HEK293 (cell line): ENCODE data around the gene ETV1.

Experiments
- ZBTB11 ChIP-seq: fragments of 450-650 bp; formaldehyde crosslinking; conservative IDR thresholded peaks from 2 replicates; pipeline ENCODE4 v1.5.1; 2016; ENCODE audit warnings: low read depth, missing biosample characterization, missing genetic modification characterization
- ZFP3 ChIP-seq: fragments of 450-650 bp; formaldehyde crosslinking; IDR thresholded peaks from 2 replicates; pipeline ENCODE4 v1.5.1; 2016; ENCODE audit warnings: low read depth, missing biosample characterization, missing genetic modification characterization
- ZNF132 ChIP-seq: fragments of 450-650 bp; formaldehyde crosslinking; IDR thresholded peaks from 2 replicates; pipeline ENCODE4 v1.5.1; 2017; ENCODE audit warnings: missing biosample characterization, missing genetic modification characterization, borderline replicate concordance
- ZNF274 ChIP-seq, 2 experiments: fragments of 200-500 bp in 1 of 2; fragments of 450-650 bp in 1 of 2; sonication (Bioruptor generic) in 1 of 2; formaldehyde crosslinking in 1 of 2; IDR thresholded peaks; 2 replicates each; pipeline versions ENCODE4 v1.5.1 to v1.6.1; 2014 to 2016; ENCODE audit warnings: borderline replicate concordance in 1 of 2, inconsistent platforms in 1 of 2, low read length in 1 of 2, missing biosample characterization in 1 of 2, missing genetic modification characterization in 1 of 2
- ZNF311 ChIP-seq: fragments of 450-650 bp; formaldehyde crosslinking; IDR thresholded peaks from 2 replicates; pipeline ENCODE4 v1.5.1; 2017; ENCODE audit warnings: missing biosample characterization, missing genetic modification characterization, borderline replicate concordance
- ZNF560 ChIP-seq: fragments of 450-650 bp; formaldehyde crosslinking; IDR thresholded peaks from 2 replicates; pipeline ENCODE4 v1.5.1; 2017; ENCODE audit warnings: missing biosample characterization, missing genetic modification characterization, borderline replicate concordance
- ZNF600 ChIP-seq: fragments of 450-650 bp; formaldehyde crosslinking; IDR thresholded peaks from 2 replicates; pipeline ENCODE4 v1.5.1; 2016; ENCODE audit warnings: missing biosample characterization, missing genetic modification characterization
- TF ChIP-seq, protein P1 (sequence below): fragments of 450-650 bp; formaldehyde crosslinking; IDR thresholded peaks from 2 replicates; pipeline ENCODE4 v1.5.1; 2016; ENCODE audit warnings: missing biosample characterization, missing genetic modification characterization

GRCh38 chr7:13949939-13950338, 39.5 kb downstream of the ETV1 start:
- TF ChIP-seq, protein P1, sequence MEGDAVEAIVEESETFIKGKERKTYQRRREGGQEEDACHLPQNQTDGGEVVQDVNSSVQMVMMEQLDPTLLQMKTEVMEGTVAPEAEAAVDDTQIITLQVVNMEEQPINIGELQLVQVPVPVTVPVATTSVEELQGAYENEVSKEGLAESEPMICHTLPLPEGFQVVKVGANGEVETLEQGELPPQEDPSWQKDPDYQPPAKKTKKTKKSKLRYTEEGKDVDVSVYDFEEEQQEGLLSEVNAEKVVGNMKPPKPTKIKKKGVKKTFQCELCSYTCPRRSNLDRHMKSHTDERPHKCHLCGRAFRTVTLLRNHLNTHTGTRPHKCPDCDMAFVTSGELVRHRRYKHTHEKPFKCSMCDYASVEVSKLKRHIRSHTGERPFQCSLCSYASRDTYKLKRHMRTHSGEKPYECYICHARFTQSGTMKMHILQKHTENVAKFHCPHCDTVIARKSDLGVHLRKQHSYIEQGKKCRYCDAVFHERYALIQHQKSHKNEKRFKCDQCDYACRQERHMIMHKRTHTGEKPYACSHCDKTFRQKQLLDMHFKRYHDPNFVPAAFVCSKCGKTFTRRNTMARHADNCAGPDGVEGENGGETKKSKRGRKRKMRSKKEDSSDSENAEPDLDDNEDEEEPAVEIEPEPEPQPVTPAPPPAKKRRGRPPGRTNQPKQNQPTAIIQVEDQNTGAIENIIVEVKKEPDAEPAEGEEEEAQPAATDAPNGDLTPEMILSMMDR = no peak
- TF ChIP-seq ZNF560 (no peak), ZFP3 (tag by site-specific recombination) (no peak), ZNF132 (tag by site-specific recombination) (no peak), ZNF600 (tag by site-specific recombination) (no peak), ZNF274 (IDR thresholded peaks at IDR 0.05; ENCODE audit: low read length) (no peak), ZNF274 (tag by site-specific recombination; IDR thresholded peaks at IDR 0.05; ENCODE audit: borderline replicate concordance) (no peak), ZBTB11 (tag by site-specific recombination) (no peak), ZNF311 (tag by site-specific recombination) (no peak)
